Endothelial cell of umbilical vein (primary cell): Measurements from ENCODE around the gene KSR1. TPM values are rescaled to one million over a fixed set of nuclear protein-coding genes. Genes with fewer than 3 reads are reported as not detected.

Experiments
- BruUV-seq: library from RNA; stranded (reverse); fragments of 400-500 nt; replicated peaks from 2 replicates; lab custom pipeline; 2021; lab: Mats Ljungman, UMichigan
- CTCF ChIA-PET: fragments of 300-600, 350-600 bp; sonication (Branson Sonifier 250); formaldehyde crosslinking; loops from one replicate; lab custom pipeline; 2021; ENCODE audit warnings: antibody characterized with exemption, inconsistent platforms; lab: Charles Lee
- POLR2A ChIA-PET: fragments of 300-600, 350-600 bp; sonication (Branson Sonifier 250); formaldehyde crosslinking; loops from one replicate; lab custom pipeline; 2021; ENCODE audit warnings: antibody characterized with exemption, inconsistent platforms; lab: Charles Lee
- DNase-seq: peaks from one replicate; pipeline ENCODE4 v3.0.0-alpha.2; 2011; ENCODE audit warnings: low read depth, low spot score
- FAIRE-seq: peaks from 2 replicates; lab custom pipeline; 2011; peaks lifted over from hg19 to GRCh38; lab: Jason Lieb, UNC
- H2AFZ ChIP-seq: 2 replicates; pipeline ENCODE4 v1.6.0; 2012; ENCODE audit warnings: low read depth, low read length, control low read depth, inconsistent platforms
- H3K27ac ChIP-seq: 2 replicates; pipeline ENCODE4 v1.5.1; 2011; ENCODE audit warnings: low read depth, mild to moderate bottlenecking, control low read depth, low read length, moderate library complexity; ENCODE audit not compliant: insufficient read depth
- H3K27me3 ChIP-seq, 2 experiments: 2 replicates each; pipeline versions ENCODE4 v1.6.0 to v1.6.1; 2011; ENCODE audit warnings: low read length in 2 of 2, mixed read lengths in 1 of 2; ENCODE audit not compliant: control insufficient read depth in 2 of 2, insufficient read depth in 2 of 2
- H3K36me3 ChIP-seq, 2 experiments: 2 replicates in 1 of 2; 3 replicates in 1 of 2; pipeline ENCODE4 v1.5.1; 2011; ENCODE audit warnings: low read length in 2 of 2, mild to moderate bottlenecking in 1 of 2, moderate library complexity in 1 of 2; ENCODE audit not compliant: control insufficient read depth in 2 of 2, insufficient read depth in 2 of 2; ENCODE audit errors: extremely low read depth in 1 of 2
- H3K4me1 ChIP-seq: 3 replicates; pipeline ENCODE4 v1.5.1; 2011; ENCODE audit warnings: mild to moderate bottlenecking, low read length; ENCODE audit not compliant: control insufficient read depth, insufficient read depth; ENCODE audit errors: extremely low read depth
- H3K4me2 ChIP-seq: 2 replicates; pipeline ENCODE4 v1.6.1; 2011; ENCODE audit warnings: low read length, control low read depth, mixed read lengths; ENCODE audit not compliant: insufficient read depth
- H3K4me3 ChIP-seq, 3 experiments: fragments of 200-600 bp in 1 of 3; sonication (generic), shearing (Covaris generic) in 1 of 3; replicated peaks in 1 of 3; 2 replicates each; pipeline ENCODE4 v1.5.1; 2011 to 2016; ENCODE audit warnings: control low read depth in 3 of 3, low read length in 3 of 3, mild to moderate bottlenecking in 2 of 3, inconsistent platforms in 1 of 3, low read depth in 1 of 3, moderate library complexity in 1 of 3; ENCODE audit not compliant: insufficient read depth in 1 of 3
- H3K79me2 ChIP-seq: 2 replicates; pipeline ENCODE4 v1.6.0; 2012; ENCODE audit warnings: low read length, inconsistent platforms; ENCODE audit not compliant: control insufficient read depth, insufficient read depth
- H3K9ac ChIP-seq: replicated peaks from 2 replicates; pipeline ENCODE3; 2011; ENCODE audit warnings: low read length, control low read depth; ENCODE audit not compliant: insufficient read depth; ENCODE audit errors: extremely low read depth
- H3K9me1 ChIP-seq: replicated peaks from 3 replicates; pipeline ENCODE4 v1.6.0; 2011; ENCODE audit warnings: mild to moderate bottlenecking, low read length; ENCODE audit not compliant: control insufficient read depth, insufficient read depth; ENCODE audit errors: extremely low read depth
- H3K9me3 ChIP-seq: replicated peaks from 2 replicates; pipeline ENCODE4 v1.5.1; 2012; ENCODE audit warnings: low read length, inconsistent platforms; ENCODE audit not compliant: control insufficient read depth, insufficient read depth
- H4K20me1 ChIP-seq: replicated peaks from 2 replicates; pipeline ENCODE3; 2011; ENCODE audit warnings: mild to moderate bottlenecking, low read length; ENCODE audit not compliant: control insufficient read depth, insufficient read depth; ENCODE audit errors: extremely low read depth
- EZH2 ChIP-seq: IDR thresholded peaks from 2 replicates; pipeline ENCODE4 v1.6.1; 2012; ENCODE audit warnings: borderline replicate concordance, low read depth, mild to moderate bottlenecking, moderate library complexity, low read length, inconsistent platforms; ENCODE audit not compliant: severe bottlenecking
- FOS ChIP-seq: IDR thresholded peaks from 2 replicates; pipeline ENCODE4 v1.6.1; 2011; ENCODE audit warnings: mild to moderate bottlenecking, low read length, moderate library complexity, borderline replicate concordance; ENCODE audit not compliant: insufficient read depth
- GATA2 ChIP-seq: IDR thresholded peaks from 2 replicates; pipeline ENCODE4 v1.7.0; 2011; ENCODE audit warnings: low read depth, mild to moderate bottlenecking, moderate library complexity, mixed read lengths, low read length; ENCODE audit not compliant: insufficient read length, insufficient read depth
- MAX ChIP-seq: IDR thresholded peaks from 2 replicates; pipeline ENCODE4 v1.6.1; 2011; ENCODE audit not compliant: insufficient read depth, insufficient read length
- MYC ChIP-seq: IDR thresholded peaks from one replicate; pipeline ENCODE4 v1.6.1; 2011; ENCODE audit warnings: mild to moderate bottlenecking, low read depth, low read length
- POLR2A ChIP-seq: IDR thresholded peaks from 2 replicates; pipeline ENCODE4 v1.6.1; 2012; ENCODE audit warnings: low read depth, mild to moderate bottlenecking, control low read depth, low read length
- dilution Hi-C: fragments of 300-500 bp; cut with MboI; formaldehyde crosslinking; loops from one replicate; pipeline ENCODE4 v1.15.0; 2019; ENCODE audit warnings: low sequenced_read_pairs; ENCODE audit not compliant: extremely low pct_ligation_motif_present
- intact Hi-C: fragments of 100-400 bp; cut with micrococcal nuclease; formaldehyde crosslinking; loops from one replicate; pipeline ENCODE4 v1.10.0; 2022
- polyA plus RNA-seq, 4 experiments: library from polyadenylated mRNA; depleted of rRNA in 3 of 4; stranded (reverse) in 3 of 4; unstranded in 1 of 4; fragments of >200 nt; gene quantifications; 2 replicates each; pipeline versions ENCODE4 v1.2.1 to v1.2.3, GENCODE V29; 2011 to 2012; ENCODE audit warnings: missing spikeins in 1 of 4
- total RNA-seq: library from RNA; stranded (reverse); gene quantifications from 2 replicates; pipeline ENCODE4 v1.2.3, GENCODE V29; 2021

The KSR1 gene
- total and polyA plus RNA-seq, 2 donors (not counting 3 experiments of a cell fraction or from before 2014, with no cell fraction given): 35.4 to 80.2 TPM

- dilution Hi-C loops: no loop called here
- no peaks in the 10 kb centered on the region for H3K9me3 ChIP-seq
- no peaks in the 10 kb centered on the region for H4K20me1 ChIP-seq
- ChIA-PET POLR2A (no interaction called here), CTCF (no interaction called here)
- intact Hi-C loops: loop anchor here (2.0 kb wide), 1 partner anchor 101 kb away; no protein-coding TSS in a partner anchor
- peaks cover 28% of the 10 kb centered on the region for H3K4me1 ChIP-seq
- no peak overlapping the region for H2AFZ ChIP-seq
- DNase-seq (no peak), FAIRE-seq (no peak)
- H3K4me3 ChIP-seq: no peak overlapping the region
- H3K27me3 ChIP-seq: no peaks in the 10 kb centered on the region
- no peaks in the 10 kb centered on the region for H3K36me3 ChIP-seq
- peaks cover 63% of the 10 kb centered on the region for H3K79me2 ChIP-seq
- H3K27ac ChIP-seq: no peak overlapping the region
- TF ChIP-seq GATA2 (no peak), EZH2 (no peak), POLR2A (no peak), MAX (no peak), FOS (no peak)
- no peak overlapping the region for H3K9ac ChIP-seq
- no TSS peak for BruUV-seq
- H3K4me2 ChIP-seq: no peak overlapping the region
- no peaks in the 10 kb centered on the region for H3K9me1 ChIP-seq
Observed at GRCh38 chr17:27462149-27462548, 5.9 kb downstream of the KSR1 start.

- Histone ChIP-seq H3K27me3 (no peaks in the 10 kb centered on the region), H2AFZ (no peak overlapping the region), H4K20me1 (no peaks in the 10 kb centered on the region), H3K4me2 (no peak overlapping the region), H3K4me3 (no peak overlapping the region), H3K36me3 (no peaks in the 10 kb centered on the region), H3K9ac (no peak overlapping the region), H3K79me2 (peaks cover 63% of the 10 kb centered on the region), H3K9me1 (no peaks in the 10 kb centered on the region), H3K4me1 (peaks cover 23% of the 10 kb centered on the region), H3K27ac (no peak overlapping the region), H3K9me3 (no peaks in the 10 kb centered on the region)
- dilution Hi-C loops (no loop called here), intact Hi-C loops (loop anchor here (2.0 kb wide), 1 partner anchor 100 kb away; no protein-coding TSS in a partner anchor)
- DNase-seq (no peak), FAIRE-seq (no peak)
- no TSS peak for BruUV-seq
- CTCF ChIA-PET: no interaction called here
- TF ChIP-seq MYC: no peak
- no peak for TF ChIP-seq EZH2
- TF ChIP-seq GATA2: no peak
- POLR2A ChIA-PET: no interaction called here
Observed at GRCh38 chr17:27462714-27463113, 6.5 kb downstream of the KSR1 start.
